CD14-positive monocyte (primary cell): ENCODE results near the gene NRGN. TPM values are rescaled to one million over a fixed set of nuclear protein-coding genes. Genes with fewer than 3 reads are reported as not detected.

Experiments
- DNase-seq, 3 donors: peaks; one replicate each; pipeline ENCODE4 v3.0.0-alpha.2; 2011 to 2022
- H2AFZ ChIP-seq: 2 replicates; pipeline ENCODE4 v1.6.0; 2012; ENCODE audit warnings: mild to moderate bottlenecking, low read depth, low read length, inconsistent platforms; ENCODE audit not compliant: insufficient read depth, poor library complexity, severe bottlenecking
- H3K27ac ChIP-seq, 2 donors: 1 replicate in 1 of 2; 2 replicates in 1 of 2; pipeline ENCODE4 v1.5.1; 2012 to 2013; ENCODE audit warnings: low read length in 2 of 2, control low read depth in 1 of 2, inconsistent platforms in 1 of 2, low read depth in 1 of 2, mild to moderate bottlenecking in 1 of 2
- H3K27me3 ChIP-seq, 2 donors: one replicate each; pipeline versions ENCODE4 v1.6.0 to v1.6.1; 2011 to 2013; ENCODE audit warnings: low read length in 2 of 2; ENCODE audit not compliant: control insufficient read depth in 2 of 2, insufficient read depth in 2 of 2
- H3K36me3 ChIP-seq, 2 donors: replicated peaks in 1 of 2; 1 replicate in 1 of 2; 2 replicates in 1 of 2; pipeline versions ENCODE4 v1.5.1 to v1.6.1; 2012 to 2013; ENCODE audit warnings: low read length in 2 of 2, control low read depth in 1 of 2, inconsistent platforms in 1 of 2, mild to moderate bottlenecking in 1 of 2; ENCODE audit not compliant: insufficient read depth in 2 of 2, control insufficient read depth in 1 of 2
- H3K4me1 ChIP-seq, 2 donors: 1 replicate in 1 of 2; 2 replicates in 1 of 2; pipeline versions ENCODE4 v1.5.1 to v1.6.1; 2012 to 2013; ENCODE audit warnings: low read length in 2 of 2, control low read depth in 1 of 2, inconsistent platforms in 1 of 2, mild to moderate bottlenecking in 1 of 2, moderate library complexity in 1 of 2; ENCODE audit not compliant: insufficient read depth in 2 of 2, control insufficient read depth in 1 of 2
- H3K4me2 ChIP-seq: replicated peaks from 2 replicates; pipeline ENCODE3; 2012; ENCODE audit warnings: low read length, moderate library complexity, mild to moderate bottlenecking; ENCODE audit not compliant: poor library complexity, severe bottlenecking; ENCODE audit errors: extremely low read depth
- H3K4me3 ChIP-seq, 3 experiments: fragments of 200-600 bp in 1 of 3; sonication (generic) in 1 of 3; replicated peaks in 1 of 3; 1 replicate in 2 of 3; 2 replicates in 1 of 3; pipeline ENCODE4 v1.5.1; 2011 to 2013; ENCODE audit warnings: low read length in 3 of 3, mild to moderate bottlenecking in 3 of 3, control low read depth in 2 of 3, low read depth in 2 of 3, inconsistent platforms in 1 of 3, moderate library complexity in 1 of 3
- H3K79me2 ChIP-seq: 2 replicates; pipeline ENCODE4 v1.6.0; 2012; ENCODE audit warnings: mild to moderate bottlenecking, control low read depth, inconsistent platforms, low read length, moderate library complexity; ENCODE audit not compliant: insufficient read depth
- H3K9ac ChIP-seq: 2 replicates; pipeline ENCODE4 v1.6.0; 2017; ENCODE audit warnings: low read length, mild to moderate bottlenecking; ENCODE audit not compliant: insufficient read depth, poor library complexity, severe bottlenecking
- H3K9me3 ChIP-seq, 2 donors: replicated peaks in 1 of 2; 1 replicate in 1 of 2; 2 replicates in 1 of 2; pipeline versions ENCODE4 v1.5.1 to v1.6.1; 2012 to 2013; ENCODE audit warnings: low read length in 2 of 2, control low read depth in 1 of 2; ENCODE audit not compliant: control insufficient read depth in 1 of 2, insufficient read depth in 1 of 2
- H4K20me1 ChIP-seq: 2 replicates; pipeline ENCODE4 v1.6.0; 2012; ENCODE audit warnings: mild to moderate bottlenecking, low read length, control low read depth, moderate library complexity; ENCODE audit not compliant: insufficient read depth
- H3K27ac Mint-ChIP-seq, 7 donors: one replicate each; pipeline ENCODE4 v1.8.0; 2020; ENCODE audit warnings: mild to moderate bottlenecking in 7 of 7, mixed read lengths in 7 of 7, moderate library complexity in 6 of 7, inconsistent platforms in 2 of 7
- H3K27me3 Mint-ChIP-seq, 3 donors: one replicate each; pipeline ENCODE4 v1.8.0; 2021 to 2022; ENCODE audit warnings: low read depth in 3 of 3, mild to moderate bottlenecking in 3 of 3, mixed read lengths in 3 of 3, moderate library complexity in 3 of 3, inconsistent platforms in 1 of 3
- H3K36me3 Mint-ChIP-seq, 2 donors: one replicate each; pipeline ENCODE4 v1.8.0; 2020; ENCODE audit warnings: mixed read lengths in 2 of 2, inconsistent platforms in 1 of 2, mild to moderate bottlenecking in 1 of 2
- H3K4me1 Mint-ChIP-seq: one replicate; pipeline ENCODE4 v1.8.0; 2020; ENCODE audit warnings: mild to moderate bottlenecking, mixed read lengths
- H3K4me3 Mint-ChIP-seq, 2 donors: one replicate each; pipeline ENCODE4 v1.8.0; 2020; ENCODE audit warnings: mild to moderate bottlenecking in 2 of 2, mixed read lengths in 2 of 2, moderate library complexity in 1 of 2
- H3K9me3 Mint-ChIP-seq, 7 donors: one replicate each; pipeline ENCODE4 v1.8.0; 2020 to 2022; ENCODE audit warnings: mixed read lengths in 7 of 7, mild to moderate bottlenecking in 6 of 7, moderate library complexity in 6 of 7, inconsistent platforms in 2 of 7
- CTCF ChIP-seq: fragments of 200-600 bp; IDR thresholded peaks from one replicate; pipeline ENCODE4 v1.8.0; 2022; ENCODE audit warnings: antibody characterized with exemption, mild to moderate bottlenecking
- WGBS: methylation state at CpG from one replicate; pipeline ENCODE4 v1.1.5; 2013; ENCODE audit warnings: missing lambda C conversion rate; ENCODE audit not compliant: insufficient coverage; 5-methylcytosine and 5-hydroxymethylcytosine counted together
- intact Hi-C, 2 donors: fragments of 100-400 bp; cut with micrococcal nuclease; formaldehyde crosslinking; loops; one replicate each; pipeline versions ENCODE4 v1.15.0 to v1.15.1; 2023
- polyA plus RNA-seq, 3 donors: library from polyadenylated mRNA; depleted of rRNA in 1 of 3; unstranded in 2 of 3; stranded (reverse) in 1 of 3; fragments of 300-500 nt in 2 of 3; fragments of >200 nt in 1 of 3; fragmentation: Illumina TruSeq in 2 of 3; gene quantifications; 1 replicate in 2 of 3; 2 replicates in 1 of 3; pipeline ENCODE4 v1.2.3, GENCODE V29; 2012 to 2021

The NRGN gene
- polyA plus RNA-seq, 3 donors: 17.2 to 125 (median 19.2) TPM

- H3K36me3 Mint-ChIP-seq: no peaks in the 10 kb centered on the region
- intact Hi-C loops: no loop called here
- H3K4me3 ChIP-seq: no peak overlapping the region
- no peak overlapping the region for H3K4me3 Mint-ChIP-seq
- no peak overlapping the region for H3K27ac ChIP-seq
- 61% methylated on average over 3 of the region's 4 CpGs for WGBS
- peak in 1 of 3 donors; percentile 26 for DNase-seq
- no peak overlapping the region for H3K4me2 ChIP-seq
- H3K4me1 Mint-ChIP-seq: peaks cover 74% of the 10 kb centered on the region
- peaks cover 73% of the 10 kb centered on the region in 2 donors for H3K4me1 ChIP-seq
- H3K27me3 Mint-ChIP-seq: peaks cover 0 to 6% (median 3%) of the 10 kb centered on the region in 3 donors
- no peaks in the 10 kb centered on the region for H3K27me3 ChIP-seq
- no peaks in the 10 kb centered on the region for H3K9me3 ChIP-seq
- H4K20me1 ChIP-seq: no peaks in the 10 kb centered on the region
- peak overlapping the region in 1 of 7 donors; percentile 22 for H3K27ac Mint-ChIP-seq
- H3K79me2 ChIP-seq: no peaks in the 10 kb centered on the region
- H2AFZ ChIP-seq: no peak overlapping the region
- TF ChIP-seq CTCF: no peak
- no peak overlapping the region for H3K9ac ChIP-seq
- no peaks in the 10 kb centered on the region for H3K36me3 ChIP-seq
- no peaks in the 10 kb centered on the region for H3K9me3 Mint-ChIP-seq
Measured at GRCh38 chr11:124727474-124727873, 12.3 kb upstream of the NRGN start.

GRCh38 chr11:124728134-124728533 lies 11.6 kb upstream of the NRGN start:
- Mint-ChIP-seq H3K9me3 (no peaks in the 10 kb centered on the region), H3K4me3 (no peak overlapping the region), H3K4me1 (peaks cover 78% of the 10 kb centered on the region), H3K27ac (no peak overlapping the region), H3K36me3 (no peaks in the 10 kb centered on the region), H3K27me3 (peaks cover 0 to under 1% (median 0%) of the 10 kb centered on the region in 3 donors)
- no peaks in the 10 kb centered on the region for H3K36me3 ChIP-seq
- no CpG with 5 or more reads among the region's 2 CpGs for WGBS
- H3K9ac ChIP-seq: no peak overlapping the region
- H3K4me3 ChIP-seq: no peak overlapping the region
- H3K79me2 ChIP-seq: no peaks in the 10 kb centered on the region
- no peaks in the 10 kb centered on the region for H4K20me1 ChIP-seq
- H3K4me1 ChIP-seq: peaks cover 79 to 80% of the 10 kb centered on the region in 2 donors
- no peak overlapping the region for H2AFZ ChIP-seq
- intact Hi-C loops: no loop called here
- no peak for TF ChIP-seq CTCF
- H3K27ac ChIP-seq: no peak overlapping the region
- no peak for DNase-seq
- H3K4me2 ChIP-seq: no peak overlapping the region
- H3K27me3 ChIP-seq: no peaks in the 10 kb centered on the region
- H3K9me3 ChIP-seq: no peaks in the 10 kb centered on the region
